ENCODE results near the gene C2CD5. TPM values are rescaled to one million over a fixed set of nuclear protein-coding genes. Genes with fewer than 3 reads are reported as not detected.

The C2CD5 gene
- total RNA-seq, 1 donor from 2014 or later, result 35.1 TPM

- peak; percentile 19 for DNase-seq
- Mint-ChIP-seq H3K4me1 (peaks cover 15% of the 10 kb centered on the region), H3K9me3 (no peaks in the 10 kb centered on the region), H3K36me3 (ENCODE audit: low read depth) (no peaks in the 10 kb centered on the region), H3K4me3 (no peak overlapping the region), H3K27ac (no peak overlapping the region), H3K27me3 (peaks cover 2% of the 10 kb centered on the region)
- intact Hi-C loops (cut with micrococcal nuclease), result no loop called here
These were observed 133.9 kb downstream of the C2CD5 start for GRCh38 chr12:22410486-22410885.

- Mint-ChIP-seq H3K9me3 (no peaks in the 10 kb centered on the region), H3K27me3 (no peaks in the 10 kb centered on the region), H3K27ac (peak overlapping the region; percentile 54), H3K4me1 (peaks cover 15% of the 10 kb centered on the region), H3K4me3 (peak overlapping the region; percentile 45), H3K36me3 (ENCODE audit: low read depth) (no peaks in the 10 kb centered on the region)
- peak; percentile 75 for DNase-seq
- intact Hi-C loops (cut with micrococcal nuclease), result loop anchor here (1.0 to 5.0 kb wide), 2 partner anchors 13 to 72 kb away; no protein-coding TSS in a partner anchor
These were observed 134.8 kb downstream of the C2CD5 start for GRCh38 chr12:22409377-22410164.

DNA sequence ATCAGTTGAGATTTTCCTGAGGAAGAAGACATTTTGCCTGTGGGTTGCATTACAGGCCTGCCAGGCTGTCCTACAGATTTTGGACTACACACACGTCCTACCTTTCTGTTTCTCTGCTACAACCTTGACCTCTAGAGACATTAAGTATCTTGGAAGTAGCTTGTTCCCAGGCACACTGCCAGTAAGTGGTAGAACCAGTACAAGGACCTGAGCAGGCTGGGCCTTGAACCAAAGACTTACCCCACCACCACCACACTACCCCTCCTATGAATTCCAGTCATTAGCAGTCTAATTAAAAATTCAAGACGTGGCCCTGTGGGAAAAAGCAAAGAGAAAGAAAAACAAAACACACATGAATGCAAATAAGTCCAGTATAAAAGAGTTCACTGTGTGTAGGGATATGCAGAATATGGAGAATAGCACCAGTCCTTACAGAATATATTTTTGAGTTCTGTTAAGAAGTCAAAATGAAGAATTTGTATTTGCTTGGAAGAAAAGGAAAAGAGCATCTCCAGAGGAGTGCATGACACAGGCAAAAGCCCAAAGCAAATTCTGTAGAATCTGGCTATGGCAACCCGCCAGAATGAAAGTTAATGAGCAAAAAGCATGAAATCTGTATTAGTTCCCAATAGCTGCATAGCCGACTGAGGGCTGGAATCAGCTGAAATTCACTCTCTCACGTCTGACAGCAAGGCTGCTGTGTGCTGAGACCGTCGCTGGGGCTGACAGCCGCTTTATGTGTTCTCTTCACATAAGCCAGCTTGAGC, 135.5 kb downstream of the C2CD5 start:
- no peaks in the 10 kb centered on the region for H3K36me3 Mint-ChIP-seq (ENCODE audit: low read depth)
- peaks cover 15% of the 10 kb centered on the region for H3K4me1 Mint-ChIP-seq
- no peaks in the 10 kb centered on the region for H3K9me3 Mint-ChIP-seq
- DNase-seq, result peak; percentile 55
- no peak overlapping the region for H3K27ac Mint-ChIP-seq
- H3K27me3 Mint-ChIP-seq, result no peaks in the 10 kb centered on the region
- H3K4me3 Mint-ChIP-seq, result no peak overlapping the region
- intact Hi-C loops (cut with micrococcal nuclease), result loop anchor here (1.0 to 5.0 kb wide), 2 partner anchors 12 to 71 kb away; no protein-coding TSS in a partner anchor

DNA sequence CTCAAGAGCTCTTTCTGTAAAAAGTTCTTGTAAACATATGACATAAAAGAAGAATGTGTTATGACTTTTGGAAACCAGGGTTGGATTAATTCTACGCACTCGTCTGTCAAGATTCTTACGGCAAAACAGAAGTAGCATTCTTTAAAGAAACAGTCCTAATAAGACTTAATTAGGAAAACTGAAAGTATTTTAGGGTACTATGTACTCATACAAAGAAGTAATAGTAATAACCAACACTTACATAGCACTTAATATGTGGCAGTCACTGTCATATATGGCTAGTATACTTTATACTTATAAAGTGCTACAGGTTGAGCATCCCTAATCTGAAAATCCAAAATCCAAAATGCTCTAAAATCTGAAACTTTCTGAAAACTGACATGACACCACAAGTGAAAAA, 136.9 kb downstream of the C2CD5 start:
- H3K4me3 Mint-ChIP-seq, result no peak overlapping the region
- H3K9me3 Mint-ChIP-seq, result peaks cover 8% of the 10 kb centered on the region
- intact Hi-C loops (cut with micrococcal nuclease), result loop anchor here (5.0 kb wide), 1 partner anchor 70 kb away; no protein-coding TSS in a partner anchor
- peaks cover 15% of the 10 kb centered on the region for H3K4me1 Mint-ChIP-seq
- H3K27ac Mint-ChIP-seq, result no peak overlapping the region
- no peaks in the 10 kb centered on the region for H3K36me3 Mint-ChIP-seq (ENCODE audit: low read depth)
- no peaks in the 10 kb centered on the region for H3K27me3 Mint-ChIP-seq
- no peak for DNase-seq

GRCh38 chr12:22406627-22407026, 137.7 kb downstream of the C2CD5 start:
- H3K9me3 Mint-ChIP-seq, result peaks cover 9% of the 10 kb centered on the region
- no peaks in the 10 kb centered on the region for H3K27me3 Mint-ChIP-seq
- intact Hi-C loops (cut with micrococcal nuclease), result loop anchor here (5.0 kb wide), 1 partner anchor 69 kb away; no protein-coding TSS in a partner anchor
- H3K4me1 Mint-ChIP-seq, result peaks cover 15% of the 10 kb centered on the region
- H3K36me3 Mint-ChIP-seq (ENCODE audit: low read depth), result no peaks in the 10 kb centered on the region
- peak; percentile 15 for DNase-seq
- H3K4me3 Mint-ChIP-seq, result no peak overlapping the region
- no peak overlapping the region for H3K27ac Mint-ChIP-seq

GRCh38 chr12:22399464-22400180, 144.7 kb downstream of the C2CD5 start:
- intact Hi-C loops (cut with micrococcal nuclease), result loop anchor here (5.0 kb wide), 1 partner anchor 43 kb away; no protein-coding TSS in a partner anchor
- Mint-ChIP-seq H3K27ac (no peak overlapping the region), H3K4me1 (peaks cover 17% of the 10 kb centered on the region), H3K9me3 (peaks cover 19% of the 10 kb centered on the region), H3K27me3 (no peaks in the 10 kb centered on the region), H3K4me3 (no peak overlapping the region), H3K36me3 (ENCODE audit: low read depth) (peaks cover 2% of the 10 kb centered on the region)
- DNase-seq, result no peak

Other genes with a start within 250 kb of the C2CD5 start
- gene ST8SIA1, start 209.8 kb downstream of the C2CD5 start, total RNA-seq, result 0.21 and 0.28 TPM in 2 replicates
- 94.5 and 102 TPM in 2 replicates for gene ETNK1, start 80.6 kb upstream of the C2CD5 start, total RNA-seq